GM13976 (cell line): ENCODE data around the gene CCDC40.
A peak's percentile ranks its signal among the peaks of the same experiment; 100 is the strongest.

Experiments
- DNase-seq: peaks from one replicate; pipeline ENCODE4 v3.0.0; 2012; ENCODE audit warnings: low spot score
- in situ Hi-C: fragments of 300-500 bp; cut with MboI; formaldehyde crosslinking; loops from one replicate; pipeline ENCODE4 v1.12.0; 2022; ENCODE audit warnings: low sequenced_read_pairs, mixed read lengths, inconsistent platforms; ENCODE audit not compliant: unreplicated experiment
- TF ChIP-seq, protein P1 (sequence below): IDR thresholded peaks from 2 replicates; pipeline ENCODE4 v1.5.1; 2012; ENCODE audit warnings: borderline replicate concordance, mild to moderate bottlenecking; ENCODE audit not compliant: insufficient read depth; ENCODE audit errors: extremely low read depth, missing control alignments, control extremely low read depth

CCDC40 gene

DNA sequence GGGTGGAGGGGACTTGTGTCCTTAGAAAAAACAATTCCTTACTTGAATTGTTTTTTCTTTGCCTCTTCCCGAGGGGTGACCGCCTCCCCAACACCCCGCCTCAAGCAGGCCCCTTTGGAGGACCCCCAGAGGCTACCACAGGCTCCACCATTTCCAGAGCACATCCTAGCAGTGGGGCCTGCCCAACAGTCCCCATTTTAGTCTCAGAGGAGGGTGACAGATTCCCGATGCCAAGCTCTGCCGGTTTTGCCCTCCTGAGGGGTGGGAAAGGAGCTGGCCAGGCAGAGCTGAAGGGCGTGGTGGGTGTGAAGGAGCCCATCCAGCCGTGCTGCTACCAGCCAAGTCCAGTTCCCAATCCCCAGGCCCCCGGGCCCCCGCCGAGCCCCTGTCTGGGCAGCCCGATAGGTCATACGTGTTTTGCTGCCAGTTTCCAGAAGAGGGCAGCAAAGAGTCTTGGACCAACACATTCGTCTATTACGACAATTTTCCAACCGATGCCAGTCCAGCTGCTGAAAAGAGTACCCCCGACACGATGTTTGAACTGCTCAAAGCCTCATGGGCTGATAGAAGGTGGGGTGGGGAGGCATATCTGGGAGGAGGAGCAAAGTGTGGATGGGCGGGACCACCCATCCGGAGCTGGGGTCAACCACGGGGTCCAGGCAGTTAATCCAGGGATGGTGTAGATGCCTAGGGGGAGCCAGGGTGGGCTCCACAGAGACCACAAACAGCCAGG, 46.1 kb downstream of the CCDC40 start:
- peak; percentile 88 for DNase-seq
- in situ Hi-C loops = no loop called here
- TF ChIP-seq, protein P1, sequence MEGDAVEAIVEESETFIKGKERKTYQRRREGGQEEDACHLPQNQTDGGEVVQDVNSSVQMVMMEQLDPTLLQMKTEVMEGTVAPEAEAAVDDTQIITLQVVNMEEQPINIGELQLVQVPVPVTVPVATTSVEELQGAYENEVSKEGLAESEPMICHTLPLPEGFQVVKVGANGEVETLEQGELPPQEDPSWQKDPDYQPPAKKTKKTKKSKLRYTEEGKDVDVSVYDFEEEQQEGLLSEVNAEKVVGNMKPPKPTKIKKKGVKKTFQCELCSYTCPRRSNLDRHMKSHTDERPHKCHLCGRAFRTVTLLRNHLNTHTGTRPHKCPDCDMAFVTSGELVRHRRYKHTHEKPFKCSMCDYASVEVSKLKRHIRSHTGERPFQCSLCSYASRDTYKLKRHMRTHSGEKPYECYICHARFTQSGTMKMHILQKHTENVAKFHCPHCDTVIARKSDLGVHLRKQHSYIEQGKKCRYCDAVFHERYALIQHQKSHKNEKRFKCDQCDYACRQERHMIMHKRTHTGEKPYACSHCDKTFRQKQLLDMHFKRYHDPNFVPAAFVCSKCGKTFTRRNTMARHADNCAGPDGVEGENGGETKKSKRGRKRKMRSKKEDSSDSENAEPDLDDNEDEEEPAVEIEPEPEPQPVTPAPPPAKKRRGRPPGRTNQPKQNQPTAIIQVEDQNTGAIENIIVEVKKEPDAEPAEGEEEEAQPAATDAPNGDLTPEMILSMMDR = peak; percentile 58

- no peak for DNase-seq
- in situ Hi-C loops = no loop called here
- TF ChIP-seq, protein P1 = no peak
Measured at GRCh38 chr17:80083136-80083661, 46.8 kb downstream of the CCDC40 start.

DNA sequence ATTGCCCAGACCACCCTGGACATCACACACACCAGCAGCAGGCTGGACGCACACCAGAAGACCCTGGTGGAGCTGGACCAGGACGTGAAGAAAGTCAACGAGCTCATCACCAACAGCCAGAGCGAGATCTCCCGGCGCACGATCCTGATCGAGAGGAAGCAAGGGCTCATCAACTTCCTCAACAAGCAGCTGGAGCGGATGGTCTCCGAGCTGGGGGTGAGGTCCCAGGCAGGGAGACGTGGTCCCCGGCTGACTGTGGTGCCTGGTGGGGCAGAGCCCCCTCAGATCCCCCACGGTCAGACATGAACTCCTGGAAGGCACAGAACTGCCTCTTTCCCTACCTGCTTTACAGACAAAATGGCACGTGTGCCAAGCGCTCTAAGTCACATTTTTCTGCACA, 48.3 kb downstream of the CCDC40 start:
- DNase-seq = no peak
- in situ Hi-C loops = no loop called here
- TF ChIP-seq, protein P1 = no peak

- in situ Hi-C loops = no loop called here
- TF ChIP-seq, protein P1 = no peak
- no peak for DNase-seq
Measured at GRCh38 chr17:80086081-80086480, 49.6 kb downstream of the CCDC40 start.

- in situ Hi-C loops = no loop called here
- DNase-seq = no peak
- TF ChIP-seq, protein P1 = no peak
Measured at GRCh38 chr17:80086616-80087015, 50.2 kb downstream of the CCDC40 start.

DNA sequence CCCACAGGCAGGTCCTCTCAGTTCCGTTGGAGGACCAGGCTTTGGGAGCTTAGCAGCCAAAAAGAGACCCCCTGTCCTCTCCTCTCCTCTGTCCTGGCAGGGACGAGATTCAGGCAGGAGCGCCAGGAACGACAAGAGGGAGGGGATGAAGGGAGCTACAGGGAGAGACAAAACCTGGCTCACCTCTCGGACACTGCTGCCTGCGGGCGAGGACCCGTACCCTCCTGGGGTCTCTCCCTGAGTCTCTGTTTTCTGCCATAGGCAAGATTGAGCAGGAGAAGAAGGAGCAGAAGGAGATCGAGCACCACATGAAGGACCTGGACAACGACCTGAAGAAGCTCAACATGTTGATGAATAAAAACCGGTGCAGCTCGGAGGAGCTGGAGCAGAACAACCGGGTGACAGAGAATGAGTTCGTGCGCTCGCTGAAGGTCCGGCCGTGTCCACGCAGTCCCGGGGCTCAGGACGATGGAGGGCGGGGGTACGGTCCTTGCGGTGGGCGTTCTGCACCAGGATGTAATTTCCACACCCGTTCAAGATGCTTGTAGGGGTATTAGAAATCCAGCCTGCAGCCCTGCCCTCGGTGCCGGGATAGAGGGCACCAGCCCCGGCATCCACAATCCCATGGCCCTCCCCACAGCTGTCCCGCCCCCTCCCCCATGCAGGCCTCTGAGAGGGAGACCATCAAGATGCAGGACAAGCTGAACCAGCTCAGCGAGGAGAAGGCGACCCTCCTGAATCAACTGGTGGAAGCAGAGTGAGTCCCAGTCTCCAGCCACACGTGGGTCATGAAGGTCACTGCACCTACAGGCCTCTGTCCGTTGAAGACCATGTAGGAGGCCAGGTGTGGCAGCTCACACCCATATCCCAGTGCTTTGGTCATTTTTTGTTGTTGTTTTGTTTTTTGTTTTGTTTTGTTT, 51.2 kb downstream of the CCDC40 start:
- no peak for DNase-seq
- in situ Hi-C loops = no loop called here
- TF ChIP-seq, protein P1 = no peak
